NCI-H460 (cell line): ENCODE measurements around the gene RERE. TPM values are rescaled to one million over a fixed set of nuclear protein-coding genes. Genes with fewer than 3 reads are reported as not detected.
"Not testable (repeated sequence)": the region's sequence is repeated elsewhere in the genome, so short reads cannot be mapped to it uniquely, and the experiment has no call there.

Experiments
- DNase-seq: peaks from one replicate; pipeline ENCODE4 v3.0.0-alpha.2; 2016; ENCODE audit warnings: low read depth; ENCODE audit errors: extremely low read depth
- total RNA-seq: library from RNA; depleted of rRNA; stranded (reverse); fragments of >200 nt; shearing (Covaris generic); gene quantifications from 2 replicates; pipeline ENCODE4 v1.2.3, GENCODE V29; 2014

RERE gene
- total RNA-seq, 1 experiment from 2014 or later, result 7.7 TPM

DNA sequence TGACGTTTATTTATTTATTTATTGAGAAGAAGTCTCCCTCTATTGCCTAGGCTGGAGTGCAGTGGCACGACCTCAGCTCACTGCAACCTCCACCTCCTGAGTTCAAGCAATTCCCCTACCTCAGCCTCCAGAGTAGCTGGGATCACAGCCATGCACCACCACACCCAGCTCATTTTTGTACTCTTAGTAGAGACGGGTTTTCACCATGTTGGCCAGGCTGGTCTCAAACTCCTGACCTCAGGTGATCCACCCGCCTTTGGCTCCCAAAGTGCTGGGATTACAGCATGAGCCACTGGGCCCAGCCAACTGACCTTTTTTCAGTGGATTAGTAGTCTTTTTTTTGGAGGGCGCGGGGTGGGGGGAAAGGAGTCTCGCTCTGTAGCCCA is 90.6 kb downstream of the RERE start:
- DNase-seq, result not testable (repeated sequence)

DNA sequence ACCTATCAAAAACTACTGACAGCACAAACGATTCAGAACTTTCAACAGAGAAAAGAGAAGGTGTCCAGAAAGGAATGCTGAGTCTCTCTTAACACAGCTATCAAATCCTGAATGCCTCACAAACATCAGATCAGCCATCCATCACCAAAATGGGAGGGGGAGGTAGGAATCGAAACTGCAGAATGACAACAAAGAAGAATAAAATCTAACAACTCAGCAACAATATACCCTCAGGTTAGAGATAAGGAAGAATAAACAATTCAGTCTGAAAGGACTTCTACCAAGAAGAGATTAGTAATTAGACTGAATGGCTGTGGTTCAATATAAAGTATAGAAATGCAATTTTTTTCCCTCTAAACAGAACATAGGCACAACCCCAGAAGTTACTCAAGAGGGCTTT is 94.4 kb downstream of the RERE start:
- no peak for DNase-seq

DNA sequence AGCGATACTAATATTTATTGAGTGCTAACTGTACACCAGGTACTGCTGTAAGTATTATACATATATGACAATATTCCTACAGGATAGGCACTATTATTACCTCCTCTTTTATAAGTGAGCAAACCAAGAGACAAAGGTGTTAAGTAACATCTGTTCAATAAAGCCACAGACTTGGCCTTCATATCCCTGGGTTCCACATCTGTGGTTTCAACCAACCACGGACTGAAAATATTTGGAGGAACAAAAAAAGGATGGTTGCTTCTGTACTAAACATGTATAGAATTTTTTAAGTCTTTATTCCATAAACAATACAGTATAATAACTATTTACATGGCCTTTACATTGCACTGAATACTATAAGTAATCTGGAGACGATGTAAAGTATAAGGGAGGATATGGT is 95.1 kb downstream of the RERE start:
- no peak for DNase-seq

- no peak for DNase-seq
Measured at GRCh38 chr1:8721679-8722324, 95.6 kb downstream of the RERE start.

DNA sequence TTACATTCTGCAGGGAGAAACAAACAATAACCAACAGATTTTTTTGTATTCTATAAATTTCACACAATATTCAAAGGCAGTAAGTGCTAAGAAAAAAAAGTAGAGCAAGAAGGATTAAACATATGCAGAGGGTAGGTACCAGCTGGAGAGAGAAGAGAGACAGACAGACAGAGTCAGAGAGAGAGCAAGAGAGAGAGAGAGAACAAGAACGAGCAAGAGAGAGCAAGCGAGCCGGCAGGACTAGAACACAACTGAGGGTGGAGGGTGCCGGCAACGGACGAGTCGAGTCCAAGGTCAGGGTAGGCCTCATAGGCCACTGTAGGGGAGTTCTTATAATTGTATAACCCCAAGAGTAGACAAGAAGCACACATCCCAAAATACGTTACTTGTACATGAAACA is 97.1 kb downstream of the RERE start:
- DNase-seq, result no peak

DNA sequence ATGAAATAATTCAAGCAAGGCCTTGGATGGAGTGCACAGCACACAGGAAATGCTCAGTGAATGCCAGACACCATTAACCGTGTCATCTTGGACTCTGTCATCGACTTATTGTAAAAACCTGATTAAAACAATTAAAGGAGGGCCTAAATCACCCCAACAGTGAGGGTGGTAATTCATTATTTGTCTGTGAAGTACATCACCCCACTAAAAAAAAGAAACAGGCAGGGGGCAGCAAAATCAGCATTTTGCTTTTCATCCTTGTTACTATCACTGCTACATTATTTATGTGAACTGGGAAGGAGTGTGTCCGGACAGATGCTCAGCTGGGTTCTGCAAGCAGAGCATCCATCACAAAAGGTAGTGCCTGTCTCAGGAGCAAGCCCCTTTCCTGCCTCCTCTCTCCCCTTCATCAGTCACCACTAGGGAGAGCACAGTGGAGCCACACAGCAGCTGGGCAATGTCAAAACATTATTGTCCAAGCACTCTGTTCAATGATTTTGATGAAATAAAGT is 98.5 kb downstream of the RERE start:
- DNase-seq, result no peak

GRCh38 chr1:8717148-8717547 is 100.3 kb downstream of the RERE start:
- no peak for DNase-seq

GRCh38 chr1:8716238-8716637 is 101.2 kb downstream of the RERE start:
- DNase-seq, result no peak

GRCh38 chr1:8714173-8714572 is 103.3 kb downstream of the RERE start:
- DNase-seq, result no peak

DNA sequence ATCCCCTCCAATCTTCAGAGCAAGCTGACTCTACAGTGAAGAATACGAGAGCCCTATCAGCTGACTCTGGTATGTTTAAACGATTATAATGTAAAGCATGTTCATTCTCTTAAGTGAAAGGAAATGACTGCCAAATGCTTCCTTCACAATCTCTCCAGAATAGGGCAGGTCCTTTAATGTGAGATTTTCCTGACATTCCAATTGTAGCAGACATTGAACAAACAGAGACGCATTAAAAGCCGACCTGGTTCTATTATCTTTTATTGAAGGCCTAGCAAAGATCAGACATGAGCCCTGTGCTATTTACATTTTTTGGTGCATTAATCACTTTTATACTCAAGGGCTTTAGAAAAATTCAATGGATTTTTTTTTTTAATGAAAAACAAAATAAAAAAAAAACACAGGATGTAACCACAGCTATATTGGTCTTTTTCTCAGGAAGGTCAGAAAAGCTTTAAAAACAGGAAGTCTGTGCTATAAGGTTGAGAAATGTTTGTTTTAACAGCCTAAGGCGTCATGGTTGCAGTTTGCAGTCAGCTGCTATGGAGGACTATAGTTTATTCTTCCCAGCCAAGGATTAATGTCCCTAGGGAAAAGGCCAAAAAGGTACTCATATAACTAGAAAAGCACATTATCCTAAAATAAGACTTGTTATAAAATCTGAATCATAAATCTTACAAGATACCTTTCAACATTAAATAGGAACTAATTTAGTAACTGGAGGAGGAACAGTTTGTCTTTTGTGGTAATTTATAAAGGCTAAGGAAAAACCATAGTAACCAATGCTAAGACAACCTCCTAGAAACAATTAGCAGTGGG is 104.8 kb downstream of the RERE start:
- DNase-seq, result peak; percentile 85

DNA sequence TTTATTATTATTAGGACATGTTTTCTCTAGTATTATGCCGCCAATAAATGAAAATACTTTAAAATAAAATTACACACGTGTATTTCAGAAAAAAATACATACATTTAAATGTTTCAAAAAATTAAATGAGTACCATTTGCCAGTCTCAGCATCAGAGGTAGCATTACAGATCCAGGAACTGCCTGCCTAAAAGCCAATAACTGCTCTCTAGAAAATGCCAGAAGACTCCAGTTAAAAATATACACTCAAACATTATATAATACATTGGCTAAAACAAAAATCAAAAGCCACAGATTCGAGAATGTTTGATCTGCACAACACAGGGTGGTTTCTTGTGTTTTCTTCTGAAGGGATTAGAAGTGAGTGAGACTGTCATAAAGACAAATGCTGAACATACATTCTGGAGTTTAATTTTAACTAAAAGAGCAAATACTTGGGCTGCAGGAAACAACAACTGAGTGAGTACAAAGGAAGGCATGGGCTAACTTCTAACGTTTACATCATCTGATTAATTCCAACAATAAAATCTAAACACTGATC is 105.5 kb downstream of the RERE start:
- no peak for DNase-seq

GRCh38 chr1:8711151-8711550 is 106.3 kb downstream of the RERE start:
- no peak for DNase-seq

GRCh38 chr1:8708259-8708658 is 109.2 kb downstream of the RERE start:
- DNase-seq, result no peak

- DNase-seq, result no peak
Measured at GRCh38 chr1:8706995-8707396, 110.4 kb downstream of the RERE start.

- DNase-seq, result no peak
Measured at GRCh38 chr1:8706291-8706690, 111.1 kb downstream of the RERE start.

DNA sequence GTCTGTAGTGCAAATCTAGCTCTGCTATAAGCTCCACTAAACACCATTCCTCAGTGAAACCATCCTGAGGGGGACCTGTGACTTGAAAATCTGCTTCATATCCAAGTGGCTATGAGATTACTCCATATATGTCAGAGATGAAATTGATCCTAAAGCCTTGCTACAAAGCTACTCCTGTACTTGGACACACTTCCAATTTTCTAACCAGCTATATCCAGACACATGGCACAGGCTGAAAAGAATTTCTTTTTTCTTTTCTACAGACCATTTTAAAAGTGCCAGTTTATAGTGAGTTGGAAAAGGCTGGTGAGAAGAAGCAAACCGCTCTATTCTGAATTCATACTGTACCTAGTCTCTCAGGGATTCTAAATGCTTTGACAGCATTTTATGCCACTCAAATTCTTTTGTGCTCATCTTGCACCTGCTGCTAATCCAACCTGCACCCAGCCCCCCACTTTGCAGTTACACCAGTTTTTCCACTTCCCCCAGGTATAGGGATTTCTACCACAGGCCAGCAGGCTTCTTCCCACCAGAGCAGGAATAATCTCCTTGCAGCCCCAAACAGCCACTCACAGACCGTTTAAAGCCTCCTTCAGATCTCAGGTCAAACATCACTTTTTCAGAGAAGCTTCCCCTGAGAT is 112.5 kb downstream of the RERE start:
- no peak for DNase-seq

DNA sequence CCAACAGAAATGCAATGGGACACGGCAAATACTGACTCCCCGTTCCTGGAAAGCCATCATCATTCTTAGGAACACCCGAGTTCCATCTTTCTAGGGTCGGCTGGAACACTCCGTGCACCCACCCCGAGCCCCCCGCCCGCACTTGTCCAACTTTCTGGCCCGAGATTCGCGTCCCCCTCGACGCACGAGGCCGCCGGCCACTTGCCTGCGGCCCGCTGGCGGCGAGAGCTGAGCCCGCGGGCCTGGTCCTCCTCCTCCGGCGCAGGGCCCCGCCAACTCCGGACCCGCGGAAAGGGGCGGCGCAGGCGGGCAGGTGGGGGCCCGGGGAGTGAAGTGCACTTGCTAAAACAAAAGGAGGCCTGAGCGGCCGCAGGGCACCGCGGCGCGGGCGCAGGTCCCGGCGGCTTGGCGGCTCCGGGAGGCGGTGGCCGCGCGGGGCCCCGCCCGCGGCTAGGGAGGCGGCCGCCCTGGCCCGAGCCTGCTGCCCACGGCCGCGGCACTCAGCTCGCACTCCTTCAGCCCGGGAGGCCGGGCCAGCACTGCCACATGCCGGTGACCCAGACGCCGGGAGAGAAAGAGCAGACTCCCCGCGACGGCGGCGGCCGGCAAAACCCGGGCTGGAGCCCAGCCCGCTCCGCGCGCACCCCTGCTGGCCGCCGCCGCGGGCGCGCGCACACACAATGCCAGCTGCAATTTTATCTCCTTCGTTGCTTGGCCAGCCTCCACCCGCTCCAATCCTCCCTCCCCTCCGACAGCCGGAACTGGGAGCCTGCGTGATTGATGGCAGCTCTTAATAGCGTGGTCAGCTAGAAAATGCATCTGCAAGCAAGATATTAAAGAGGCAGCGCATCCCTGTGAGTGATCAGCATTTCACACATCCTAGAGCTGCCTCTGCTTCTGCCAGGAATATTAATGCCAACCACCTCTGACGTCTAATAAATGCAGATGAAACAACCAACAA is 114.3 kb downstream of the RERE start:
- DNase-seq, result peak; percentile 86

GRCh38 chr1:8702472-8702849 is 115.0 kb downstream of the RERE start:
- no peak for DNase-seq

DNA sequence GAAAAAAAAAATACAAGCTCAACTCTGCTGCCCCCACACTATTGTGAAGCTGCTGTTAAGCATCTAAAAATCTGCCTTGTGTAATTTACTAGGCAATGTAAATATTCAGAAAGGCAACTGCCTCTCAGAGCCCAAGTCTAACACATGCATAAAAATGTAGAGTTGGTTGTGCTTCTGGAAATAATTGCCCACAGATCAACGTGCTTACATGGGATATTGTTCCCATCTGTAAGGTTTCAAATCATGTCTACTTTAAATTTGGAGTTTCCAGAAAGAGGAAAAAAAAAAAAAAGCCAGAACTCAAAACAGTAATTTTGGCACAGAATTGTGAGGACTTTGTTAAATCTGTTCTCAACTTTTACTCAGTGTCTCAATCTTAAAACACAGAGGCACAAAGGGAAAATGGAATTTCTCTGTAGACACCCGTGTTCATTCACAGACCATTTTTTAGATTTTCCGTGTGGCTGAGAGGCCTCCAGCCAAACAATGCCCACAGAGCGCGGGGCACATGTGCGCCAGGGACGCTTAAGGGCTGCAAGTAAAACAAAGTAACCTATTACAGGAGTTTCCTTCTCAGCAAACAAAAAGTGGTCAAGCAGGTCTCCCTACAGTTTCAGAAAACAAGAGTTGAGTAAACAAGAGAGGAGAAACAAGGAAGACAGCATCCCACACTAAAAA is 115.5 kb downstream of the RERE start:
- no peak for DNase-seq

DNA sequence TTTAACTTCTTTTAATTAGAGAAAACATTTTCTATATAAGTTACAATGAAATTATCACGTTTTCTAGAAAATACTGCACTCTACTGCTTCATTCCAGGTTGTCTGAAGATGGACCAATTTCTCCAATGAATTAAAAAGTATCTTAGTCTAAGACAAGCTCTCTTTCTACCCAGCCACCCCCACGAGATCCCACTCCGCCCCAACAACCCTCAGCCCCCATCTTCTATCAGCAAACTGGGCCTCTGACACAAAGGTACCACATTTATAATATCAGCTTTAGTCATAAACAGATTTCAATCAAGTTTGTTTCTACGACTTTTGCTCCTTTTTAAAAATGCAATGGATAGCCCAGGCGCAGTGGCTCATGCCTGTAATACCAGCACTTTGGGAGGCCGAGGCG is 117.8 kb downstream of the RERE start:
- DNase-seq, result no peak
